H1 (cell line): ENCODE measurements around the gene RER1. TPM values are rescaled to one million over a fixed set of nuclear protein-coding genes. Genes with fewer than 3 reads are reported as not detected.
A peak's percentile ranks its signal among the peaks of the same experiment; 100 is the strongest.

Source experiments
- CTCF ChIA-PET: fragments of 300-600 bp; sonication (Branson Sonifier 250); formaldehyde crosslinking; loops from one replicate; lab custom pipeline; 2021; ENCODE audit not compliant: partially characterized antibody; lab: Charles Lee
- POLR2A ChIA-PET: fragments of 300-600 bp; sonication (Branson Sonifier 250); formaldehyde crosslinking; loops from one replicate; lab custom pipeline; 2021; ENCODE audit warnings: inconsistent platforms; ENCODE audit not compliant: partially characterized antibody; lab: Charles Lee
- DNase-seq, 2 experiments: peaks; one replicate each; pipeline versions ENCODE4 v3.0.0 to v3.0.0-alpha.2; 2010 to 2022; ENCODE audit warnings: low spot score in 2 of 2, low read depth in 1 of 2, mixed read lengths in 1 of 2
- FAIRE-seq: peaks from 2 replicates; lab custom pipeline; 2011; peaks lifted over from hg19 to GRCh38; lab: Jason Lieb, UNC
- H2AFZ ChIP-seq: 2 replicates; pipeline ENCODE4 v1.8.1; 2012; ENCODE audit warnings: low read length, inconsistent platforms
- H2AK5ac ChIP-seq: 2 replicates; pipeline ENCODE4 v1.6.1; 2013; ENCODE audit warnings: low read depth, low read length
- H2BK120ac ChIP-seq: replicated peaks from 2 replicates; pipeline ENCODE3; 2013; ENCODE audit warnings: low read depth, low read length, inconsistent platforms
- H2BK12ac ChIP-seq: 2 replicates; pipeline ENCODE4 v1.6.1; 2013; ENCODE audit warnings: low read depth, low read length
- H2BK15ac ChIP-seq: 2 replicates; pipeline ENCODE4 v1.6.1; 2013; ENCODE audit warnings: low read length
- H2BK20ac ChIP-seq: 2 replicates; pipeline ENCODE4 v1.6.1; 2013; ENCODE audit warnings: low read length
- H2BK5ac ChIP-seq: 2 replicates; pipeline ENCODE4 v1.6.1; 2013; ENCODE audit warnings: low read depth, low read length
- H3K14ac ChIP-seq: 2 replicates; pipeline ENCODE4 v1.6.1; 2013; ENCODE audit warnings: inconsistent platforms; ENCODE audit not compliant: insufficient read length
- H3K18ac ChIP-seq: 2 replicates; pipeline ENCODE4 v1.6.1; 2013; ENCODE audit warnings: low read length; ENCODE audit errors: extremely low read depth
- H3K23ac ChIP-seq: 2 replicates; pipeline ENCODE4 v1.6.1; 2013; ENCODE audit warnings: inconsistent platforms; ENCODE audit not compliant: insufficient read length
- H3K23me2 ChIP-seq: 2 replicates; pipeline ENCODE4 v1.6.1; 2013; ENCODE audit warnings: low read depth, low read length
- H3K27ac ChIP-seq: 2 replicates; pipeline ENCODE4 v1.6.1; 2011; ENCODE audit warnings: low read depth, low read length, inconsistent platforms
- H3K27me3 ChIP-seq, 4 experiments: replicated peaks in 1 of 4; 1 replicate in 1 of 4; 2 replicates in 3 of 4; pipeline versions ENCODE4 v1.6.1 to v1.8.1; 2011 to 2013; ENCODE audit warnings: low read length in 3 of 4, mild to moderate bottlenecking in 3 of 4, inconsistent platforms in 2 of 4, mixed read lengths in 2 of 4, moderate library complexity in 1 of 4; ENCODE audit not compliant: control insufficient read depth in 3 of 4, insufficient read depth in 3 of 4; ENCODE audit errors: extremely low read depth in 1 of 4
- H3K36me3 ChIP-seq, 4 experiments: 2 replicates each; pipeline versions ENCODE4 v1.6.1 to v1.8.1; 2011 to 2013; ENCODE audit warnings: mild to moderate bottlenecking in 4 of 4, low read length in 3 of 4, moderate library complexity in 2 of 4, control low read depth in 1 of 4, inconsistent platforms in 1 of 4; ENCODE audit not compliant: insufficient read depth in 4 of 4, control insufficient read depth in 2 of 4
- H3K4ac ChIP-seq: replicated peaks from 2 replicates; pipeline ENCODE3; 2013; ENCODE audit warnings: low read length, low read depth, mixed read lengths, inconsistent platforms; ENCODE audit not compliant: insufficient read length
- H3K4me1 ChIP-seq, 4 experiments: replicated peaks in 1 of 4; 1 replicate in 1 of 4; 2 replicates in 3 of 4; pipeline versions ENCODE4 v1.6.1 to v1.8.1; 2011 to 2013; ENCODE audit warnings: low read length in 3 of 4, inconsistent platforms in 2 of 4, mixed read lengths in 1 of 4; ENCODE audit not compliant: insufficient read depth in 4 of 4, control insufficient read depth in 3 of 4
- H3K4me2 ChIP-seq, 2 experiments: 2 replicates each; pipeline versions ENCODE4 v1.6.1 to v1.8.1; 2011 to 2013; ENCODE audit warnings: low read depth in 2 of 2, low read length in 2 of 2, control low read depth in 1 of 2, inconsistent platforms in 1 of 2, mild to moderate bottlenecking in 1 of 2; ENCODE audit not compliant: insufficient read depth in 1 of 2
- H3K4me3 ChIP-seq, 4 experiments: fragments of 200-600, 300-600 bp in 1 of 4; sonication (generic), shearing (Covaris generic), sonication (Bioruptor Twin) in 1 of 4; 2 replicates each; pipeline versions ENCODE4 v1.5.1 to v1.8.1; 2011 to 2016; ENCODE audit warnings: low read length in 4 of 4, low read depth in 3 of 4, control low read depth in 2 of 4, inconsistent platforms in 2 of 4, mild to moderate bottlenecking in 2 of 4, mixed read lengths in 1 of 4, moderate library complexity in 1 of 4; ENCODE audit not compliant: insufficient read depth in 2 of 4; ENCODE audit errors: extremely low read depth in 1 of 4
- H3K56ac ChIP-seq: replicated peaks from 2 replicates; pipeline ENCODE3; 2013; ENCODE audit warnings: low read depth, mild to moderate bottlenecking, mixed read lengths, low read length, inconsistent platforms; ENCODE audit not compliant: insufficient read length
- H3K79me1 ChIP-seq: 2 replicates; pipeline ENCODE4 v1.6.1; 2013; ENCODE audit warnings: low read depth, low read length, control low read depth
- H3K79me2 ChIP-seq, 2 experiments: 2 replicates each; pipeline versions ENCODE4 v1.6.1 to v1.8.1; 2012 to 2013; ENCODE audit warnings: low read length in 2 of 2, mild to moderate bottlenecking in 2 of 2, inconsistent platforms in 1 of 2; ENCODE audit not compliant: insufficient read depth in 2 of 2, control insufficient read depth in 1 of 2
- H3K9ac ChIP-seq, 4 experiments: replicated peaks in 1 of 4; 1 replicate in 1 of 4; 2 replicates in 3 of 4; pipeline versions ENCODE4 v1.6.1 to v1.8.1; 2011 to 2013; ENCODE audit warnings: low read depth in 3 of 4, low read length in 3 of 4, control low read depth in 2 of 4, mild to moderate bottlenecking in 2 of 4, moderate library complexity in 2 of 4, inconsistent platforms in 1 of 4; ENCODE audit errors: extremely low read depth in 1 of 4
- H3K9me3 ChIP-seq, 2 experiments: 2 replicates each; pipeline versions ENCODE4 v1.6.1 to v1.8.1; 2012 to 2013; ENCODE audit warnings: mild to moderate bottlenecking in 2 of 2, moderate library complexity in 2 of 2, control low read depth in 1 of 2, inconsistent platforms in 1 of 2, low read depth in 1 of 2, low read length in 1 of 2, mixed read lengths in 1 of 2; ENCODE audit not compliant: insufficient read depth in 2 of 2
- H4K20me1 ChIP-seq, 2 experiments: replicated peaks in 1 of 2; 2 replicates each; pipeline versions ENCODE3 to v1.8.1; 2011 to 2013; ENCODE audit warnings: inconsistent platforms in 2 of 2, low read length in 2 of 2, mild to moderate bottlenecking in 1 of 2; ENCODE audit not compliant: insufficient read depth in 2 of 2, control insufficient read depth in 1 of 2
- H4K5ac ChIP-seq: 2 replicates; pipeline ENCODE4 v1.6.1; 2013; ENCODE audit warnings: low read length, low read depth, mixed read lengths, inconsistent platforms; ENCODE audit not compliant: insufficient read length
- H4K8ac ChIP-seq: 2 replicates; pipeline ENCODE4 v1.8.0; 2013; ENCODE audit warnings: mild to moderate bottlenecking, moderate library complexity, low read length, inconsistent platforms; ENCODE audit not compliant: insufficient read depth; ENCODE audit errors: extremely low read depth
- H4K91ac ChIP-seq: replicated peaks from 2 replicates; pipeline ENCODE3; 2013; ENCODE audit warnings: low read length, mixed read lengths, inconsistent platforms; ENCODE audit not compliant: insufficient read length
- SIRT6 ChIP-seq: IDR thresholded peaks from one replicate; pipeline ENCODE4 v1.7.1; 2012; ENCODE audit warnings: low read length, inconsistent platforms
- WGBS, 2 experiments: shearing (Covaris generic) in 1 of 2; methylation state at CpG; one replicate each; pipeline versions ENCODE4 v1.1.6 to v1.1.7; 2013 to 2015; ENCODE audit warnings: low lambda C conversion rate in 2 of 2, mixed read lengths in 2 of 2, inconsistent platforms in 1 of 2, low coverage in 1 of 2, missing lambda C conversion rate in 1 of 2; ENCODE audit not compliant: insufficient replicate concordance in 2 of 2, insufficient coverage in 1 of 2, insufficient read length in 1 of 2; ENCODE audit errors: extremely low coverage in 1 of 2, missing lambda C conversion rate in 1 of 2; 5-methylcytosine and 5-hydroxymethylcytosine counted together
- polyA plus RNA-seq, 7 experiments: library from polyadenylated mRNA; depleted of rRNA in 3 of 7; stranded (reverse) in 5 of 7; unstranded in 2 of 7; fragments of >200 nt in 5 of 7; fragments of 200-250 nt in 2 of 7; gene quantifications; 1 replicate in 5 of 7; 2 replicates in 1 of 7; 4 replicates in 1 of 7; pipeline versions ENCODE4 v1.2.1 to v1.2.3, GENCODE V29; 2011 to 2013; ENCODE audit warnings: missing spikeins in 2 of 7, mixed read lengths in 2 of 7
- total RNA-seq: library from RNA; stranded (reverse); fragmentation: NEBNext Ultra II Directional; extraction: Animal tissue kit (Norgen Biotek cat#: 25700); gene quantifications from 2 replicates; pipeline ENCODE4 v1.2.1, GENCODE V29; 2021

The RER1 gene
- total and polyA plus RNA-seq, 2 of the 8 experiments (the other 6 are each of a cell fraction or from before 2014, with no cell fraction given) = 102 to 134 TPM

- H2BK12ac ChIP-seq = no peak overlapping the region
- no peak overlapping the region for H3K14ac ChIP-seq
- peaks cover 18 to 34% (median 30%) of the 10 kb centered on the region in 4 experiments for H3K27me3 ChIP-seq
- no peak overlapping the region for H2AFZ ChIP-seq
- no peak overlapping the region for H3K56ac ChIP-seq
- no peak overlapping the region for H3K4me2 ChIP-seq
- H3K79me1 ChIP-seq = no peaks in the 10 kb centered on the region
- H4K5ac ChIP-seq = no peak overlapping the region
- H4K20me1 ChIP-seq = peaks cover 0 to 4% of the 10 kb centered on the region in 2 experiments
- H2BK20ac ChIP-seq = no peak overlapping the region
- no peaks in the 10 kb centered on the region for H3K9me3 ChIP-seq
- no peak for FAIRE-seq
- no peak overlapping the region for H3K27ac ChIP-seq
- TF ChIP-seq SIRT6 = no peak
- no peak overlapping the region for H2AK5ac ChIP-seq
- H4K91ac ChIP-seq = peak overlapping the region; percentile 9
- H2BK5ac ChIP-seq = no peak overlapping the region
- POLR2A ChIA-PET = no interaction called here
- CTCF ChIA-PET = interaction anchor here (0.6 to 2.4 kb wide), 6 partner anchors 15 to 116 kb away, joined by 3 to 8 read pairs (median 6); no protein-coding TSS in a partner anchor
- no peaks in the 10 kb centered on the region for H3K36me3 ChIP-seq
- H4K8ac ChIP-seq = 0 out of 2 replicates have a peak overlapping the region, but pooled peaks have one; percentile 62
- H3K18ac ChIP-seq = no peak overlapping the region
- H3K79me2 ChIP-seq = no peaks in the 10 kb centered on the region
- DNase-seq = no peak
- no peaks in the 10 kb centered on the region; the same call in 1 of the 2 replicates for H3K23me2 ChIP-seq
- 93% methylated on average over 11 of the region's 15 CpGs; no CpG with 5 or more reads in 1 of the 2 experiments for WGBS, 2 experiments
- H3K4ac ChIP-seq = no peak overlapping the region
- no peak overlapping the region for H2BK15ac ChIP-seq
- H3K4me3 ChIP-seq = no peak overlapping the region
- peaks cover 0 to 18% (median 10%) of the 10 kb centered on the region in 4 experiments; a peak in 4 of 7 replicates for H3K4me1 ChIP-seq
- no peak overlapping the region for H3K23ac ChIP-seq
- no peak overlapping the region for H2BK120ac ChIP-seq
- H3K9ac ChIP-seq = no peak overlapping the region
Measured at GRCh38 chr1:2445823-2446215, 54.2 kb downstream of the RER1 start.
